Heart right ventricle (tissue), 16 donors: ENCODE data around the gene PTPRM. TPM values are rescaled to one million over a fixed set of nuclear protein-coding genes. Genes with fewer than 3 reads are reported as not detected.
"Not testable (repeated sequence)": the region's sequence is repeated elsewhere in the genome, so short reads cannot be mapped to it uniquely, and the experiment has no call there.

Experiments
- ATAC-seq, 8 donors: fragments of 200-7000 bp; cut with Tn5 transposase; one replicate each; pipeline ENCODE4 v1.9.1; 2020; ENCODE audit warnings: mild to moderate bottlenecking in 8 of 8, moderate library complexity in 8 of 8, moderate number of reproducible peaks in 1 of 8
- DNase-seq, 2 donors: peaks; one replicate each; pipeline ENCODE4 v3.0.0-alpha.2; 2020
- H3K27ac ChIP-seq, 10 donors: fragments of 200-600 bp; sonication (generic) in 2 of 10; one replicate each; pipeline versions ENCODE4 v1.5.0 to v1.8.0; 2020 to 2022; ENCODE audit warnings: mild to moderate bottlenecking in 3 of 10
- H3K27me3 ChIP-seq, 7 donors: fragments of 200-600 bp; one replicate each; pipeline ENCODE4 v1.8.0; 2021 to 2022; ENCODE audit warnings: mild to moderate bottlenecking in 2 of 7
- H3K36me3 ChIP-seq, 9 donors: fragments of 200-600 bp; sonication (generic) in 1 of 9; one replicate each; pipeline versions ENCODE4 v1.5.0 to v1.8.0; 2020 to 2022; ENCODE audit warnings: mild to moderate bottlenecking in 2 of 9
- H3K4me1 ChIP-seq, 9 donors: fragments of 200-600 bp; sonication (generic) in 1 of 9; one replicate each; pipeline versions ENCODE4 v1.5.0 to v1.8.0; 2020 to 2022; ENCODE audit warnings: mild to moderate bottlenecking in 4 of 9
- H3K4me3 ChIP-seq, 10 donors: fragments of 200-600 bp; sonication (generic) in 2 of 10; one replicate each; pipeline versions ENCODE4 v1.5.0 to v1.8.0; 2020 to 2022; ENCODE audit warnings: mild to moderate bottlenecking in 7 of 10, moderate library complexity in 2 of 10
- H3K9me3 ChIP-seq, 11 donors: fragments of 200-600 bp in 10 of 11; sonication (generic) in 2 of 11; one replicate each; pipeline versions ENCODE4 v1.5.0 to v1.8.0; 2013 to 2022; ENCODE audit warnings: mild to moderate bottlenecking in 2 of 11, control low read depth in 1 of 11, moderate library complexity in 1 of 11
- CTCF ChIP-seq, 9 donors: fragments of 200-600 bp; sonication (generic) in 2 of 9; IDR thresholded peaks; one replicate each; pipeline versions ENCODE4 v1.5.0 to v1.8.0; 2021 to 2022; ENCODE audit warnings: antibody characterized with exemption in 9 of 9, mild to moderate bottlenecking in 5 of 9, moderate library complexity in 1 of 9
- WGBS, 2 donors: extraction: QIAGEN DNeasy Blood & Tissue Kit; methylation state at CpG; one replicate each; pipeline ENCODE4 v1.1.7; 2013; ENCODE audit warnings: inconsistent platforms in 1 of 2; 5-methylcytosine and 5-hydroxymethylcytosine counted together
- intact Hi-C, 10 donors: fragments of 100-400 bp; cut with DNase I; formaldehyde crosslinking; loops; one replicate each; pipeline versions ENCODE4 v1.11.1 to v1.14.2; 2022
- polyA plus RNA-seq, 2 donors: library from polyadenylated mRNA; stranded (reverse); fragments of 200-250 nt; gene quantifications; one replicate each; pipeline ENCODE4 v1.2.3, GENCODE V29; 2013
- total RNA-seq, 10 donors: library from RNA; stranded (reverse); fragmentation: NEBNext Ultra II Directional in 3 of 10; extraction: Animal tissue kit (Norgen Biotek cat#: 25700) in 3 of 10; gene quantifications; one replicate each; pipeline versions ENCODE4 v1.2.1 to v1.2.4, GENCODE V29; 2021 to 2023
- donor health status: Arrhythmogenic right ventricular cardiomyopathy.
- donor health status: ischemic (EF 13 %, LVEDD 7.1; RV severe dilation, severe dysfunction).
- donor health status: healthy with polysubstance abuse.
- donor health status: DM: no; HTN: yes; CAD: no.
- donor health status: DM: no; HTN: no; CAD: no.
- donor health status: ischemic (EF 25% LVEDD 6.9; RV normal size, moderate dysfunction).
- donor health status: ischemic (EF 25% LVEDD 5.7; RV mildly dilated, moderate dysfunction).
- donor health status: healthy.
- donor health status: DM: yes; HTN: yes; CAD: no.
- donor health status: Ischemic cardiomyopathy.
- donor health status: ischemic (EF 35%, LVEDD 5.7; RV mildly dilated, moderate dysfunction).
- donor health status: nonischemic (EF 11% LVEDD 7.7; RV severe dilation, severe dysfunction).
- donor health status: DM: yes; HTN: yes; CAD: no.
- donor health status: PGD.
- donor health status: ischemic (EF 29% LVEDD 5.4; RV normal size, mild dysfunction).
- donor health status: nonischemic (EF 23%, LVEDD 6.1; RV moderate dilation, normal function).

The PTPRM gene
- total and polyA plus RNA-seq, 12 donors: 81.7 to 170 (median 132) TPM

- Histone ChIP-seq H3K36me3 (no peaks in the 10 kb centered on the region), H3K27ac (no peak overlapping the region), H3K27me3 (no peaks in the 10 kb centered on the region), H3K4me3 (no peak overlapping the region), H3K9me3 (peaks cover 0 to 17% (median 0%) of the 10 kb centered on the region in 11 donors), H3K4me1 (no peaks in the 10 kb centered on the region)
- DNase-seq: no peak
- no peak for ATAC-seq
- intact Hi-C loops: no loop called here
- no peak for TF ChIP-seq CTCF (IDR thresholded peaks at IDR 0.05)
- WGBS, 2 donors: 66% methylated on average over 14 of the region's 14 CpGs
Observed at GRCh38 chr18:8435376-8435775, 868.3 kb downstream of the PTPRM start.

- ATAC-seq: no peak
- WGBS, 2 donors: 76 to 95% methylated on average over 5 of the region's 5 CpGs
Observed at GRCh38 chr18:8439055-8439454, 871.9 kb downstream of the PTPRM start.

GRCh38 chr18:8443505-8443904 is 876.4 kb downstream of the PTPRM start:
- intact Hi-C loops: loop anchor here in 1 of 10 donors (10.0 kb wide), 1 partner anchor 49 kb away; no protein-coding TSS in a partner anchor
- Histone ChIP-seq H3K27me3 (no peaks in the 10 kb centered on the region), H3K9me3 (peaks cover 0 to 25% (median 0%) of the 10 kb centered on the region in 11 donors), H3K36me3 (no peaks in the 10 kb centered on the region), H3K4me3 (no peak overlapping the region), H3K27ac (no peak overlapping the region), H3K4me1 (peaks cover 0 to 6% (median 0%) of the 10 kb centered on the region in 9 donors)
- no peak for DNase-seq
- ATAC-seq: no peak
- 80 to 93% methylated on average over 1 of the region's 1 CpG for WGBS, 2 donors
- no peak for TF ChIP-seq CTCF (IDR thresholded peaks at IDR 0.05)

More at GRCh38 chr18:8439055-8439454, 871.9 kb downstream of the PTPRM start:
- no peak for DNase-seq
- Histone ChIP-seq H3K4me3 (no peak overlapping the region), H3K27ac (no peak overlapping the region), H3K4me1 (no peaks in the 10 kb centered on the region), H3K27me3 (no peaks in the 10 kb centered on the region), H3K36me3 (no peaks in the 10 kb centered on the region), H3K9me3 (peaks cover 0 to 25% (median 0%) of the 10 kb centered on the region in 11 donors)
- TF ChIP-seq CTCF (IDR thresholded peaks at IDR 0.05): no peak
- intact Hi-C loops: no loop called here

- not testable (repeated sequence) for H3K9me3 ChIP-seq, DNase-seq, ATAC-seq, H3K4me3 ChIP-seq, H3K36me3 ChIP-seq, H3K27me3 ChIP-seq
- intact Hi-C loops: loop anchor here in 1 of 10 donors (10.0 kb wide), 1 partner anchor 52 kb away; no protein-coding TSS in a partner anchor
- peak overlapping the region in 1 of 10 donors; percentile 43 for H3K27ac ChIP-seq
- H3K4me1 ChIP-seq: peaks cover 0 to 33% (median 6%) of the 10 kb centered on the region in 9 donors
- WGBS, 2 donors: 68 to 70% methylated on average over 5 of the region's 5 CpGs
Observed at GRCh38 chr18:8446936-8447335, 879.8 kb downstream of the PTPRM start.

- peak in 2 of 8 donors; percentile 25 to 45 for ATAC-seq
- intact Hi-C loops: loop anchor here in 1 of 10 donors (10.0 kb wide), 1 partner anchor 53 kb away; no protein-coding TSS in a partner anchor
- Histone ChIP-seq H3K27me3 (no peaks in the 10 kb centered on the region), H3K36me3 (no peaks in the 10 kb centered on the region), H3K4me1 (peaks cover 0 to 41% (median 6%) of the 10 kb centered on the region in 9 donors), H3K9me3 (no peaks in the 10 kb centered on the region), H3K4me3 (no peak overlapping the region), H3K27ac (peak overlapping the region in 8 of 10 donors; percentile 13 to 84 (median 49))
- 65 to 76% methylated on average over 7 of the region's 7 CpGs for WGBS, 2 donors
- TF ChIP-seq CTCF (IDR thresholded peaks at IDR 0.05): no peak
- no peak for DNase-seq
Observed at GRCh38 chr18:8448130-8448529, 881.0 kb downstream of the PTPRM start.
